Liver (tissue), 9 donors: ENCODE results near the gene ODAD3. TPM values are rescaled to one million over a fixed set of nuclear protein-coding genes. Genes with fewer than 3 reads are reported as not detected.
A peak's percentile ranks its signal among the peaks of the same experiment; 100 is the strongest.

Source experiments
- DNase-seq: peaks from one replicate; pipeline ENCODE4 v3.0.0-alpha.2; 2017; ENCODE audit warnings: low spot score
- H3K27ac ChIP-seq, 2 donors: one replicate each; pipeline ENCODE4 v1.7.0; 2013; ENCODE audit warnings: inconsistent platforms in 2 of 2, low read length in 2 of 2, control low read depth in 1 of 2, low read depth in 1 of 2, mild to moderate bottlenecking in 1 of 2
- H3K27me3 ChIP-seq, 4 donors: one replicate each; pipeline versions ENCODE4 v1.6.1 to v1.7.0; 2013; ENCODE audit warnings: low read length in 3 of 4, inconsistent platforms in 1 of 4, mild to moderate bottlenecking in 1 of 4, moderate library complexity in 1 of 4; ENCODE audit not compliant: control insufficient read depth in 4 of 4, insufficient read depth in 4 of 4
- H3K36me3 ChIP-seq, 4 donors: one replicate each; pipeline versions ENCODE4 v1.6.1 to v1.7.0; 2013; ENCODE audit warnings: low read length in 3 of 4, mild to moderate bottlenecking in 3 of 4, low read depth in 1 of 4, moderate library complexity in 1 of 4; ENCODE audit not compliant: control insufficient read depth in 4 of 4, insufficient read depth in 3 of 4
- H3K4me1 ChIP-seq, 4 donors: one replicate each; pipeline versions ENCODE4 v1.6.1 to v1.7.0; 2013; ENCODE audit warnings: low read length in 3 of 4, mild to moderate bottlenecking in 3 of 4, moderate library complexity in 1 of 4; ENCODE audit not compliant: control insufficient read depth in 4 of 4, insufficient read depth in 4 of 4
- H3K4me3 ChIP-seq, 3 donors: one replicate each; pipeline versions ENCODE4 v1.6.1 to v1.7.0; 2013; ENCODE audit warnings: low read length in 3 of 3, control low read depth in 1 of 3, low read depth in 1 of 3, mild to moderate bottlenecking in 1 of 3
- H3K9ac ChIP-seq, 2 donors: one replicate each; pipeline ENCODE4 v1.7.0; 2013; ENCODE audit warnings: low read length in 2 of 2, mild to moderate bottlenecking in 2 of 2, moderate library complexity in 2 of 2, control low read depth in 1 of 2, low read depth in 1 of 2
- H3K9me3 ChIP-seq, 4 donors: one replicate each; pipeline versions ENCODE4 v1.6.1 to v1.7.0; 2013; ENCODE audit warnings: low read length in 3 of 4; ENCODE audit not compliant: control insufficient read depth in 4 of 4
- CTCF ChIP-seq: fragments of 150-350 bp; IDR thresholded peaks from 2 replicates; pipeline ENCODE4 v1.5.1; 2017; ENCODE audit warnings: improper control_type of control experiment, low read depth, low read length; ENCODE audit not compliant: missing input control
- EGR1 ChIP-seq, 2 donors: IDR thresholded peaks; 2 replicates each; pipeline ENCODE4 v1.6.1; 2016 to 2018; ENCODE audit warnings: antibody characterized with exemption in 2 of 2, low read depth in 2 of 2
- FOXA1 ChIP-seq: IDR thresholded peaks from 2 replicates; pipeline ENCODE4 v1.6.1; 2016; ENCODE audit warnings: antibody characterized with exemption
- FOXA2 ChIP-seq: IDR thresholded peaks from 2 replicates; pipeline ENCODE4 v1.6.1; 2016; ENCODE audit warnings: antibody characterized with exemption
- GABPA ChIP-seq, 2 donors: IDR thresholded peaks in 1 of 2; conservative IDR thresholded peaks in 1 of 2; 2 replicates each; pipeline ENCODE4 v1.6.1; 2016; ENCODE audit warnings: antibody characterized with exemption in 2 of 2, mild to moderate bottlenecking in 1 of 2, moderate library complexity in 1 of 2
- HNF4G ChIP-seq: IDR thresholded peaks from 2 replicates; pipeline ENCODE4 v1.6.1; 2016; ENCODE audit warnings: antibody characterized with exemption
- JUND ChIP-seq, 2 donors: IDR thresholded peaks; 2 replicates each; pipeline ENCODE4 v1.6.1; 2016; ENCODE audit warnings: antibody characterized with exemption in 2 of 2
- NR2F2 ChIP-seq: IDR thresholded peaks from 2 replicates; pipeline ENCODE4 v1.6.1; 2016; ENCODE audit warnings: antibody characterized with exemption
- RXRA ChIP-seq, 2 donors: IDR thresholded peaks; 2 replicates each; pipeline ENCODE4 v1.6.1; 2017 to 2018; ENCODE audit warnings: antibody characterized with exemption in 2 of 2, mild to moderate bottlenecking in 1 of 2
- SP1 ChIP-seq: IDR thresholded peaks from 2 replicates; pipeline ENCODE4 v1.6.1; 2018; ENCODE audit warnings: antibody characterized with exemption, mild to moderate bottlenecking
- TAF1 ChIP-seq: conservative IDR thresholded peaks from 2 replicates; pipeline ENCODE4 v1.6.1; 2016; ENCODE audit warnings: antibody characterized with exemption, mild to moderate bottlenecking
- YY1 ChIP-seq: IDR thresholded peaks from 2 replicates; pipeline ENCODE4 v1.6.1; 2016; ENCODE audit warnings: antibody characterized with exemption, mild to moderate bottlenecking
- WGBS: extraction: QIAGEN DNeasy Blood & Tissue Kit; methylation state at CpG from one replicate; pipeline ENCODE4 v1.1.7; 2013; 5-methylcytosine and 5-hydroxymethylcytosine counted together
- polyA plus RNA-seq, 2 donors: library from polyadenylated mRNA; stranded (reverse) in 1 of 2; unstranded in 1 of 2; fragments of 200-250 nt in 1 of 2; fragments of >200 nt in 1 of 2; fragmentation: Nextera tagmentation in 1 of 2; extraction: Ambion mirVana in 1 of 2; gene quantifications; one replicate each; pipeline versions ENCODE4 v1.2.1 to v1.2.3, GENCODE V29; 2013 to 2015
- total RNA-seq, 2 donors: library from RNA; depleted of rRNA; stranded (reverse); fragments of >200 nt; gene quantifications; one replicate each; pipeline ENCODE4 v1.2.3, GENCODE V29; 2014
- TF ChIP-seq, protein P1 (sequence below): IDR thresholded peaks from 2 replicates; pipeline ENCODE4 v1.6.1; 2016; ENCODE audit warnings: antibody characterized with exemption, mild to moderate bottlenecking
- TF ChIP-seq, protein P2 (sequence below): IDR thresholded peaks from 2 replicates; pipeline ENCODE4 v1.6.1; 2016; ENCODE audit warnings: antibody characterized with exemption
- TF ChIP-seq, protein P3 (sequence below): IDR thresholded peaks from 2 replicates; pipeline ENCODE4 v1.6.1; 2016; ENCODE audit warnings: antibody characterized with exemption
- donor health status: healthy.
- donor health status: healthy.
- donor health status: healthy.
- donor health status: healthy.
- donor health status: healthy.

The ODAD3 gene
- total and polyA plus RNA-seq, 4 donors = 0.08 to 0.46 (median 0.21) TPM; not detected in 1

GRCh38 chr19:11390359-11390758 lies 44.6 kb downstream of the ODAD3 start (continued):
- TF ChIP-seq, protein P1, sequence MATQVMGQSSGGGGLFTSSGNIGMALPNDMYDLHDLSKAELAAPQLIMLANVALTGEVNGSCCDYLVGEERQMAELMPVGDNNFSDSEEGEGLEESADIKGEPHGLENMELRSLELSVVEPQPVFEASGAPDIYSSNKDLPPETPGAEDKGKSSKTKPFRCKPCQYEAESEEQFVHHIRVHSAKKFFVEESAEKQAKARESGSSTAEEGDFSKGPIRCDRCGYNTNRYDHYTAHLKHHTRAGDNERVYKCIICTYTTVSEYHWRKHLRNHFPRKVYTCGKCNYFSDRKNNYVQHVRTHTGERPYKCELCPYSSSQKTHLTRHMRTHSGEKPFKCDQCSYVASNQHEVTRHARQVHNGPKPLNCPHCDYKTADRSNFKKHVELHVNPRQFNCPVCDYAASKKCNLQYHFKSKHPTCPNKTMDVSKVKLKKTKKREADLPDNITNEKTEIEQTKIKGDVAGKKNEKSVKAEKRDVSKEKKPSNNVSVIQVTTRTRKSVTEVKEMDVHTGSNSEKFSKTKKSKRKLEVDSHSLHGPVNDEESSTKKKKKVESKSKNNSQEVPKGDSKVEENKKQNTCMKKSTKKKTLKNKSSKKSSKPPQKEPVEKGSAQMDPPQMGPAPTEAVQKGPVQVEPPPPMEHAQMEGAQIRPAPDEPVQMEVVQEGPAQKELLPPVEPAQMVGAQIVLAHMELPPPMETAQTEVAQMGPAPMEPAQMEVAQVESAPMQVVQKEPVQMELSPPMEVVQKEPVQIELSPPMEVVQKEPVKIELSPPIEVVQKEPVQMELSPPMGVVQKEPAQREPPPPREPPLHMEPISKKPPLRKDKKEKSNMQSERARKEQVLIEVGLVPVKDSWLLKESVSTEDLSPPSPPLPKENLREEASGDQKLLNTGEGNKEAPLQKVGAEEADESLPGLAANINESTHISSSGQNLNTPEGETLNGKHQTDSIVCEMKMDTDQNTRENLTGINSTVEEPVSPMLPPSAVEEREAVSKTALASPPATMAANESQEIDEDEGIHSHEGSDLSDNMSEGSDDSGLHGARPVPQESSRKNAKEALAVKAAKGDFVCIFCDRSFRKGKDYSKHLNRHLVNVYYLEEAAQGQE = no peak

GRCh38 chr19:11387162-11388034 lies 47.5 kb downstream of the ODAD3 start:
- no peak overlapping the region for H3K4me3 ChIP-seq

DNA sequence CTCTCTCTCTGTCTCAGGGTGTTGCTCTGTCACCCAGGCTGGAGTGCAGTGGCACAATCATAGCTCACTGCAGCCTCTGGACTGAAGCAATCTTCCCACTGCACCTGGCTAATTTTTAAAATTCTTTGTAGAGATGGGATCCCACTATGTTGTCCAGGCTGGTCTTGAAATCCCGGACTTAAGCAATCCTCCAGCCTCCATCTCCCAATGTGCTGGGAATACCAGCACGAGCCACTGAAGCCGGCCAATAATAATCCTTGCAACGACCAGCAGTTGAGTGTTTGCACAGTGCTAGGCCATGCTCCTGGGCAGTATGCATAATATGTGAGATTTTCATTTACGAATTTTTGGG lies 50.2 kb downstream of the ODAD3 start:
- H3K4me3 ChIP-seq = no peak overlapping the region
- no peaks in the 10 kb centered on the region for H3K9me3 ChIP-seq
- TF ChIP-seq, protein P2, sequence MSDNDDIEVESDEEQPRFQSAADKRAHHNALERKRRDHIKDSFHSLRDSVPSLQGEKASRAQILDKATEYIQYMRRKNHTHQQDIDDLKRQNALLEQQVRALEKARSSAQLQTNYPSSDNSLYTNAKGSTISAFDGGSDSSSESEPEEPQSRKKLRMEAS = no peak
- TF ChIP-seq SP1 (no peak), FOXA1 (no peak), GABPA (IDR thresholded peaks at IDR 0.05 in 1 of 2, conservative IDR thresholded peaks at IDR 0.05 in 1 of 2) (no peak), YY1 (no peak), EGR1 (IDR thresholded peaks at IDR 0.05; ENCODE audit: low read depth in 2 of 2) (no peak), NR2F2 (no peak), JUND (IDR thresholded peaks at IDR 0.05) (no peak), RXRA (IDR thresholded peaks at IDR 0.05) (no peak), CTCF (no peak), FOXA2 (no peak), HNF4G (no peak), TAF1 (no peak)
- TF ChIP-seq, protein P1 = no peak
- TF ChIP-seq, protein P3, sequence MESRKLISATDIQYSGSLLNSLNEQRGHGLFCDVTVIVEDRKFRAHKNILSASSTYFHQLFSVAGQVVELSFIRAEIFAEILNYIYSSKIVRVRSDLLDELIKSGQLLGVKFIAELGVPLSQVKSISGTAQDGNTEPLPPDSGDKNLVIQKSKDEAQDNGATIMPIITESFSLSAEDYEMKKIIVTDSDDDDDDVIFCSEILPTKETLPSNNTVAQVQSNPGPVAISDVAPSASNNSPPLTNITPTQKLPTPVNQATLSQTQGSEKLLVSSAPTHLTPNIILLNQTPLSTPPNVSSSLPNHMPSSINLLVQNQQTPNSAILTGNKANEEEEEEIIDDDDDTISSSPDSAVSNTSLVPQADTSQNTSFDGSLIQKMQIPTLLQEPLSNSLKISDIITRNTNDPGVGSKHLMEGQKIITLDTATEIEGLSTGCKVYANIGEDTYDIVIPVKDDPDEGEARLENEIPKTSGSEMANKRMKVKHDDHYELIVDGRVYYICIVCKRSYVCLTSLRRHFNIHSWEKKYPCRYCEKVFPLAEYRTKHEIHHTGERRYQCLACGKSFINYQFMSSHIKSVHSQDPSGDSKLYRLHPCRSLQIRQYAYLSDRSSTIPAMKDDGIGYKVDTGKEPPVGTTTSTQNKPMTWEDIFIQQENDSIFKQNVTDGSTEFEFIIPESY = no peak
- H3K27me3 ChIP-seq = no peaks in the 10 kb centered on the region
- H3K27ac ChIP-seq = no peak overlapping the region
- DNase-seq = no peak
- no peaks in the 10 kb centered on the region for H3K36me3 ChIP-seq
- no peak overlapping the region for H3K9ac ChIP-seq
- 90% methylated on average over 5 of the region's 5 CpGs for WGBS
- H3K4me1 ChIP-seq = peaks cover 5 to 36% (median 21%) of the 10 kb centered on the region in 4 donors

More at GRCh38 chr19:11387162-11388034, 47.5 kb downstream of the ODAD3 start:
- H3K27me3 ChIP-seq = no peaks in the 10 kb centered on the region
- H3K9me3 ChIP-seq = peaks cover 0 to 5% (median 0%) of the 10 kb centered on the region in 4 donors
- H3K27ac ChIP-seq = no peak overlapping the region
- no peak overlapping the region for H3K9ac ChIP-seq
- TF ChIP-seq YY1 = peak; percentile 24
- no peak for TF ChIP-seq JUND (IDR thresholded peaks at IDR 0.05)
- no peak for DNase-seq
- WGBS = 82% methylated on average over 19 of the region's 19 CpGs
- H3K4me1 ChIP-seq = peaks cover 0 to 15% (median 7%) of the 10 kb centered on the region in 4 donors
- H3K36me3 ChIP-seq = no peaks in the 10 kb centered on the region
